ENCODE data around the gene MRPL40.

Gene MRPL40

GRCh38 chr22:19432133-19432851, at the start of gene MRPL40:
Gene MRPL40 (plus strand): TSS chr22:19432545. CDS start chr22:19432555, 10 bp downstream.
- peak; percentile 83 for DNase-seq (ENCODE audit: low read depth)

GRCh38 chr22:19383292-19383691, 49.1 kb upstream of the MRPL40 start:
- DNase-seq (ENCODE audit: low read depth) = no peak

GRCh38 chr22:19385221-19385906, 47.0 kb upstream of the MRPL40 start:
- DNase-seq (ENCODE audit: low read depth) = no peak

GRCh38 chr22:19386248-19386647, 46.1 kb upstream of the MRPL40 start:
- DNase-seq (ENCODE audit: low read depth) = no peak

GRCh38 chr22:19387038-19387437, 45.3 kb upstream of the MRPL40 start:
- DNase-seq (ENCODE audit: low read depth) = no peak

- DNase-seq (ENCODE audit: low read depth) = no peak
These were observed 44.8 kb upstream of the MRPL40 start for GRCh38 chr22:19387575-19387974.

GRCh38 chr22:19393704-19394103, 38.6 kb upstream of the MRPL40 start:
- DNase-seq (ENCODE audit: low read depth) = no peak

- no peak for DNase-seq (ENCODE audit: low read depth)
These were observed 37.9 kb upstream of the MRPL40 start for GRCh38 chr22:19394274-19395050.

GRCh38 chr22:19395276-19395675, 37.1 kb upstream of the MRPL40 start:
- DNase-seq (ENCODE audit: low read depth) = no peak

- DNase-seq (ENCODE audit: low read depth) = no peak
These were observed 35.8 kb upstream of the MRPL40 start for GRCh38 chr22:19396561-19396933.

- DNase-seq (ENCODE audit: low read depth) = no peak
These were observed 35.2 kb upstream of the MRPL40 start for GRCh38 chr22:19396934-19397733.

- DNase-seq (ENCODE audit: low read depth) = no peak
These were observed 34.6 kb upstream of the MRPL40 start for GRCh38 chr22:19397734-19398104.

- no peak for DNase-seq (ENCODE audit: low read depth)
These were observed 34.1 kb upstream of the MRPL40 start for GRCh38 chr22:19398206-19398605.

- DNase-seq (ENCODE audit: low read depth) = no peak
These were observed 33.7 kb upstream of the MRPL40 start for GRCh38 chr22:19398652-19399051.

- no peak for DNase-seq (ENCODE audit: low read depth)
These were observed 31.5 kb upstream of the MRPL40 start for GRCh38 chr22:19400881-19401280.

GRCh38 chr22:19401483-19401882, 30.9 kb upstream of the MRPL40 start:
- DNase-seq (ENCODE audit: low read depth) = no peak

GRCh38 chr22:19402642-19403191, 29.6 kb upstream of the MRPL40 start:
- no peak for DNase-seq (ENCODE audit: low read depth)

GRCh38 chr22:19404676-19405075, 27.7 kb upstream of the MRPL40 start:
- no peak for DNase-seq (ENCODE audit: low read depth)

GRCh38 chr22:19405133-19405532, 27.2 kb upstream of the MRPL40 start:
- DNase-seq (ENCODE audit: low read depth) = no peak

- DNase-seq (ENCODE audit: low read depth) = no peak
These were observed 26.7 kb upstream of the MRPL40 start for GRCh38 chr22:19405652-19406051.

- DNase-seq (ENCODE audit: low read depth) = no peak
These were observed 26.0 kb upstream of the MRPL40 start for GRCh38 chr22:19406281-19406811.

- no peak for DNase-seq (ENCODE audit: low read depth)
These were observed 25.5 kb upstream of the MRPL40 start for GRCh38 chr22:19406846-19407245.
